SJSA1 (cell line): ENCODE data around the gene FOXE1. TPM values are rescaled to one million over a fixed set of nuclear protein-coding genes. Genes with fewer than 3 reads are reported as not detected.

ENCODE experiments used
- DNase-seq, 2 experiments: peaks; one replicate each; pipeline ENCODE4 v3.0.0-alpha.2; 2015 to 2020; ENCODE audit warnings: low spot score in 2 of 2, low read depth in 1 of 2
- H3K27ac ChIP-seq: fragments of 250-450 bp; sonication (Bioruptor Pico); 2 replicates; pipeline ENCODE4 v1.5.1; 2020; ENCODE audit warnings: mild to moderate bottlenecking, moderate library complexity
- H3K27me3 ChIP-seq: fragments of 250-450 bp; sonication (Bioruptor Pico); replicated peaks from 2 replicates; pipeline ENCODE4 v1.5.1; 2020; ENCODE audit warnings: mild to moderate bottlenecking, moderate library complexity
- H3K36me3 ChIP-seq: fragments of 250-450 bp; sonication (Bioruptor Pico); 2 replicates; pipeline ENCODE4 v1.5.1; 2020; ENCODE audit warnings: mild to moderate bottlenecking
- H3K4me1 ChIP-seq: fragments of 250-450 bp; sonication (Bioruptor Pico); replicated peaks from 2 replicates; pipeline ENCODE4 v1.6.1; 2021; ENCODE audit warnings: mild to moderate bottlenecking
- H3K4me3 ChIP-seq: fragments of 250-450 bp; sonication (Bioruptor Pico); 2 replicates; pipeline ENCODE4 v1.5.1; 2020; ENCODE audit warnings: mild to moderate bottlenecking
- H3K9me3 ChIP-seq: fragments of 250-450 bp; sonication (Bioruptor Pico); replicated peaks from 2 replicates; pipeline ENCODE4 v1.5.1; 2020; ENCODE audit warnings: mild to moderate bottlenecking
- total RNA-seq: library from RNA; depleted of rRNA; stranded (reverse); fragments of >200 nt; shearing (Covaris generic); gene quantifications from 2 replicates; pipeline ENCODE4 v1.2.3, GENCODE V29; 2014

The FOXE1 gene
- total RNA-seq, 1 experiment from 2014 or later, result 4.7 TPM

DNA sequence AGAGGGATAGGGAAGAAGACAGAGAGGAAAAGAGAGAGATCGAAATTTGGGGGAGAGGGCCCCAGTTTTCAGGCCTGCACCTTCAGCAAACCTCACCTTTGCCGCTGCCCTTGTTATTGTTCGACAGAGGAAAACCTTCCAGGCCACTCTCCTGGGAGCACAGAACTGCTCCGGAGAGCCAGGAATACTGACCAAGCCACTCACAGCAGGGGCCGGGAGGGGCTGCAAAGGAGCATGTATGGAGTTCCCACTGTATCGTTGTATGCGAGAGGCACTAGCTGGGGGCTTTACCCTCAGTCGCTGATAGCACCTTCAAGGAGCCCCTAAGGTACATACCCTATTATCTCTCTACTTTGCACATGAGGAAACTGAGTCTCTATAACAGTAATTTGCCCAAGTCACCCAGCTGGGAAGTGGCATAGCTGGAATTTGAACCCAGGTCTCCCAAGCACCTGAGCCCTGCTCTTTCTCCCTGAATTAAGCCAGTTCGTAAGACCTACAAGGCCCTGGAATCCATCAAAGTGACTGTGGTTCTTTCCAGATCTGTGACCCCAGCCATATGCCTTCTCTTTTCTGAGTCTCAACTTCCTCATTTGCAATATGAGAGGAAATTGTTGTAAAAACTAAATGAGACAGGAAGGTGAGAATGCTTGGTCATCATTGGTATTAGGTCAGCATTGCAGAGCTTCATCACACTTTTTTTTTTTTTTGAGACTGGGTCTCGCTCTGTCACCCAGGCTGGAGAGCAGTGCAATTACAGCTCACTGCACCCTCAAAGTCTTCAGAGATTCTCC, 21.0 kb upstream of the FOXE1 start:
- no peak for DNase-seq
- Histone ChIP-seq H3K9me3 (no peaks in the 10 kb centered on the region), H3K27ac (no peak overlapping the region), H3K4me1 (no peaks in the 10 kb centered on the region), H3K36me3 (no peaks in the 10 kb centered on the region), H3K4me3 (no peak overlapping the region), H3K27me3 (peaks cover 2% of the 10 kb centered on the region; the same call in 1 of the 2 replicates)

DNA sequence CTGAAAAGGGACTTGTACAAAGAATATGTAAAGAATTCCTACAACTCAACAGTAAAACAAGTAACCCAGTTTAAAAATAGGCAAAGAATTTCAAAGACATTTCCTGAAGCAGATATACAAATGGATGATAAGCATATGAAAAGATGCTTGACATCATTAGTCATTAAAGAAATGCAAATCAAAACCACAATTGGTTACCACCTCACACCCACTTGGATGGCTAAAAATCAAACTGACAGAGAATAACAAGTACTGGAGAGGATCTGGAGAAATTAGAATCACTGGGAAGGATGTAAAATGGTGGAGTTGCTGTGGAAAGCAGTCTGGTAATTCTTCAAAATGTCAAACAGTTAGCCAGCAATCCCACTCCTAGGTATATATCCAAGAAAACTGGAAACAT, 12.5 kb upstream of the FOXE1 start:
- no peak for DNase-seq
- H3K4me3 ChIP-seq, result no peak overlapping the region
- H3K27ac ChIP-seq, result no peak overlapping the region
- H3K9me3 ChIP-seq, result no peaks in the 10 kb centered on the region
- peaks cover 14% of the 10 kb centered on the region for H3K4me1 ChIP-seq
- H3K27me3 ChIP-seq, result no peaks in the 10 kb centered on the region
- no peaks in the 10 kb centered on the region for H3K36me3 ChIP-seq

DNA sequence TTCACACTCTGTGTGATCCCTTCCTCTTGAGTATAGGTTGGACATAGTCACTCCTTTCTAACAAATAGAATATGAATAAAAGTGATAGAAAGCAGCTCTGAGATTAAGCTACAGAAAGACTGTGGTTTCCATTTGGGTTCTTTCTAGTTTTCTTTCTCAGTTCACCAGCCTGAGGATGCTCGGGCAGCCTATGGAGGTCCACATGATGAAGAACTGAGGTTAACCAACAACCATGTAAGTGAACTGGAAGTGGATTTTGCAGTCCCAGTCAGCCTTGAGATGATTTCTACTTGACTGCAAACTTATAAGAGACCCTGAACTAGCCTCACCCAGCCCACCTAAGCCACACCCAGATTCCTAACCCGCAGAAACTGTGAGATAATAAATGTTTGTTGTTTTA, 10.1 kb upstream of the FOXE1 start:
- H3K36me3 ChIP-seq, result no peaks in the 10 kb centered on the region
- no peak for DNase-seq
- no peak overlapping the region for H3K4me3 ChIP-seq
- H3K27ac ChIP-seq, result no peak overlapping the region
- no peaks in the 10 kb centered on the region for H3K27me3 ChIP-seq
- peaks cover 18% of the 10 kb centered on the region for H3K4me1 ChIP-seq
- H3K9me3 ChIP-seq, result no peaks in the 10 kb centered on the region

DNA sequence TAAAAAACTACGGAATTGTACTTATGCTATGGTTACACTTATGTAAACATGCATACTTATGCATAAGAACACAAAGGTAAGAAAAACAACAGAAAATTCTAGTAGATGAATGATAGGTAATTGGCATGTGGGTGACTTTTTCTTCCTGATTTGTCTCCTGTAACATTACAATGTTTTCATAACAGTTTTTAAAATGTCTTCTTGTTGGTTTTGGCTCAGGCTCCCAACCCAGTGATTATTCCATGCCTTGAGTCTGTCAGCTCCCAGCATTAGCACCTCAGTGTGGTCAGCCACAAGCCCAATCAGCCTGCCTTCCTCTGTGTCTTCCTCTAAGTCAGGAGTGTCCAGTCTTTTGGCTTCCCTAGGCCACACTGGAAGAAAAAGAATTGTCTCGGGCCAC, 7.9 kb upstream of the FOXE1 start:
- DNase-seq, result peak in 1 of 2 experiments; percentile 61
- no peak overlapping the region for H3K4me3 ChIP-seq
- H3K36me3 ChIP-seq, result no peaks in the 10 kb centered on the region
- H3K27me3 ChIP-seq, result no peaks in the 10 kb centered on the region
- peaks cover 16% of the 10 kb centered on the region for H3K4me1 ChIP-seq
- H3K27ac ChIP-seq, result no peak overlapping the region
- no peaks in the 10 kb centered on the region for H3K9me3 ChIP-seq

DNA sequence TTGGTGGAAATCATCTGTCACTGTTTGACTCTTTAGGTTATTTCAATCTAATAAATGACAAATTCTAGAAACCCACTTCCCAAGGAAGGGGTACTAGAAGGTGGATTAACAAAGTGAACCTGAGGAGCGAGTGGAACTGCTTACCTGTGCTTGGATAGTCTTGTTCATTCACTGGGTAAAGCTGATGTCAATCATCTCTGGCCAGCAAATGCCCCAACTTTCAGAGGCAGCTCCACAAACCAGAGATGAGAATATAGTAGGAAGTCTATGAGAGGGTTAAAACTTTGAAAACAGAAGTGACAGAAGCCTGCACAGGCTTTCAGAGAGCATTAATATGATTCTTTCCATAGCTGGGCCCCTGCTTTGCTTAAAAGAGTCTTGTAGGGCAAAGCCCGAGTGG, 7.3 kb upstream of the FOXE1 start:
- no peak for DNase-seq
- H3K36me3 ChIP-seq, result no peaks in the 10 kb centered on the region
- H3K4me3 ChIP-seq, result no peak overlapping the region
- H3K27me3 ChIP-seq, result no peaks in the 10 kb centered on the region
- H3K27ac ChIP-seq, result no peak overlapping the region
- peaks cover 10% of the 10 kb centered on the region for H3K4me1 ChIP-seq
- H3K9me3 ChIP-seq, result no peaks in the 10 kb centered on the region

DNA sequence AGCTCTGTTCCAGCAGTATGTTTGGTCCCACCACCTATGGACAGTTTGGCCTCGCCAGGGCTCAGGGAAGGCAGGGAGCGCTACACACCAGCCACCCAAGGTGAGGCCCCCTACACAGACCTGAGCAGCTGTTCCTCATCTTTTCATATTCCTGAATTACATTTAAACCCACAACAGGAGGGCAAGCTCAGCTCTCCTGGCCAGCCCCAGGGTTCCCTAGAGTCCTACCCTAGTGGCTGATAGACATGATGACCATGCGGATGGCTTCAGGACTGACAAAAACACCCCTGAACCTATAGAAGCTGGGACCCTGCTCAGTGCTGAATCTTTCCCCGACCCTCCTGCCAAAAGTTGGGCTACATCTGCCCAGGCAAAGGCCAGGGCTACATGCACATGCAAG, 6.7 kb upstream of the FOXE1 start:
- no peak for DNase-seq
- Histone ChIP-seq H3K4me3 (no peak overlapping the region), H3K9me3 (no peaks in the 10 kb centered on the region), H3K4me1 (peaks cover 10% of the 10 kb centered on the region), H3K36me3 (no peaks in the 10 kb centered on the region), H3K27ac (no peak overlapping the region), H3K27me3 (no peaks in the 10 kb centered on the region)

DNA sequence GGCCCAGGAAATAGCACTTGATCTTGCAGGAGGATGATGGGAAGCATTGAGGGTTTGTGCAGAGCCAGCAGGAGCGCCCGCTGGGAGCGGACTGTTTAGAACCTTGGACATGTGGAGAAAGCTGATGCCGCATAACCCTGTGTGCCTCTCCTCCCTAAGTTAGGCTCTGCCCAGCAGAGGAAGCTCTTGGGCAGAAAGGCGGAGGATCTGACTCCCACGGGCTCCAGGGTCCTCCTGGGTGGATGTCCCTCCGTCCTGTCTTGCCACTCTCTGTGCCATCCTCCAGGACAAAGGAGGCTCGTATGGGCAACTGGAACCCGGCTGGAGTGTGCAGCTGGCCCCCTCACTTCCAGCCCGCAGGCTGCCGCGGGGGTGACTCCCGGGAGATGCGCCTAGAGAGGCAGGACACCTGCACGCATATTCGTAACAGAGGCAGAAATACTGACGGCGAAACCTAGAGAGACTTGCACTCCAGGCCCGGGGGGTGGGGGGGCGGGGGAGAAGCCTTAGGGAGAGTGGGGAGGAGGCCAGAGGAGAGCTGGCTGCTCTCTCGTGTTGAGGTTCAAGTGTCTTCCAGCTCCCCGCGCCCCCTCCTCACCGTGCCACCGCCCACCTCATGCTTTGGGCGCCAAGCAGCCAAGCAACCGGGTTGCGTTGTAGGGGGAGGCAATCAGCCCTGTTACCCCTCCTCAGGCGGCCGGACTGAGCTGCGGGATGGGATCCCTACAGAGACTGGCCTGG, 5.4 kb upstream of the FOXE1 start:
- H3K27ac ChIP-seq, result no peak overlapping the region
- no peaks in the 10 kb centered on the region for H3K36me3 ChIP-seq
- no peaks in the 10 kb centered on the region for H3K27me3 ChIP-seq
- H3K4me1 ChIP-seq, result peaks cover 10% of the 10 kb centered on the region
- H3K4me3 ChIP-seq, result no peak overlapping the region
- no peaks in the 10 kb centered on the region for H3K9me3 ChIP-seq
- no peak for DNase-seq

DNA sequence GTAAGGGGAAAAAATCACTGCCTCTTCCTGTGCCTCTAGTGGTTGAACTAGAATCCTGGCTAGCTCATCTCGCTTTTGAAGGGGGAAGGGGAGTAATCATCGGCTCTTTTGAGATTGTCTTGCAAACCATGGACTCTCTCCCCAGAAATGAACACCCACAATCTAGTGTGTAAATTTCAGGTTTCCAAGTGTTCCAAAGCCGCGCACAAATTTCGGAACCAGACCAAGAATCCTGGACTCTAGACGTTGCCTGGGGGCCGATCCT, 4.9 kb upstream of the FOXE1 start:
- no peak for DNase-seq
- no peaks in the 10 kb centered on the region for H3K27me3 ChIP-seq

DNA sequence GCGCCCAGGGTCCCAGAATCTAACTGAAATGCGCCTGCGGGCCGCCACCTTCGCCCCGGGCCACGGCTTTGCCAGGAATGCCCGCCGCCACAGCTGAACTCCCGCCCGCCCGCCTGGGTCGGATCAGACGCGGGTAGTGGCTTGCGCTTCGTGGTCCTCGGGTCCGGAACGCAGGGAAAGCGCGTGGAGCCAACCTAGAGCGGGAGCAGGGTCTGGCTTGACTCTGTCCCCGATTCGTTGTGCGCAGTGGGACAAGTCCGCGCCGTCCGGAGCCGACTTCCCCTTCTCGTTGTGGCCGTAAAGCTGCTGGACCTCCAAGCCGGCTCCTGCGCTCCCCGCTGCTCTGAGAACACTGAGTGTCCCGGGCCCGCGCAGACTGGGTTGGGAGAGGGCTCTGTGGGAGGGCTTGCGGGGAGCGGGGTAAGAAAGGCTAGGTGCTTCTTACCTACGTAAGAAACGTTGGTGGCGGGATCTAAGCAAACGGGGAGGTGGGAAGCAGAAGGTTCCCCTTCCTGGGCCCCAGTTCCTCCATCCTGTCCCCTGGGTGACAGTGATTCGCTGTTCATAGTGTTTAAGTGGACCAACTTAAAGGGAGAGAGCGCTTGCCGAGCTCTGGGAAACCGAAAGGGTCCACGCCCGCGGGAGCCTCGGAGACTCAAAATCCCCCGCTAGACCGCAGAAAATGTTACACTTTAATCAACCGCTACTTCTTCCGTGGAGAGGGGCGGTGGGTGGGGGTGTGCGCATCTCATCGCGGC, 4.4 kb upstream of the FOXE1 start:
- H3K27me3 ChIP-seq, result no peaks in the 10 kb centered on the region
- no peak for DNase-seq
- no peak overlapping the region for H3K27ac ChIP-seq
- peaks cover 6% of the 10 kb centered on the region; the same call in 1 of the 2 replicates for H3K9me3 ChIP-seq
- H3K4me3 ChIP-seq, result no peak overlapping the region
- no peaks in the 10 kb centered on the region for H3K36me3 ChIP-seq
- peaks cover 16% of the 10 kb centered on the region for H3K4me1 ChIP-seq

More for the DNA sequence above, 4.9 kb upstream of the FOXE1 start:
- no peak overlapping the region for H3K27ac ChIP-seq
- H3K4me3 ChIP-seq, result no peak overlapping the region
- peaks cover under 1% of the 10 kb centered on the region; the same call in 1 of the 2 replicates for H3K9me3 ChIP-seq
- H3K4me1 ChIP-seq, result peaks cover 11% of the 10 kb centered on the region
- no peaks in the 10 kb centered on the region for H3K36me3 ChIP-seq

DNA sequence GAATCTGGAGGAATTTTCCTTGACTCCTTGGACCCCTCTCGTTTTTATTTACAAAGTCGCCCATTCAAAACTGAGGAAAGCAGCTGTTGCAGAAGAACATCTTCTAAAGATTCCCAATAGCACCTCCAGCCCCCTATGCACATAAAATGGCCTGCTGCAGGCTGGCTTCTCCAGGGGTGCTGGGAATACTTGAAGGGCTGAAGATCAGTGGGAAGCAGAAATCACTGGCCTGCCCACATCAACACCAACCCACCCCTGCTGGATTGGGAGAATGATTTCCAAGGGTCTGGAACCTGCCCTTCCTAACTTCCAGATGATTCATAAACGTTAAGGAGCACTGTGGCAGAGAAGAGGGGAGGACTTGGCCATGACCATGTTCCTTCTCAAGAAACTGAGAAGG, 3.0 kb upstream of the FOXE1 start:
- no peak for DNase-seq
- no peaks in the 10 kb centered on the region for H3K27me3 ChIP-seq
- H3K4me3 ChIP-seq, result no peak overlapping the region
- H3K36me3 ChIP-seq, result 0 out of 2 replicates have a peak, but pooled peaks cover 3% of the 10 kb centered on the region
- H3K4me1 ChIP-seq, result peaks cover 25% of the 10 kb centered on the region
- no peak overlapping the region for H3K27ac ChIP-seq
- H3K9me3 ChIP-seq, result peaks cover 6% of the 10 kb centered on the region; the same call in 1 of the 2 replicates

DNA sequence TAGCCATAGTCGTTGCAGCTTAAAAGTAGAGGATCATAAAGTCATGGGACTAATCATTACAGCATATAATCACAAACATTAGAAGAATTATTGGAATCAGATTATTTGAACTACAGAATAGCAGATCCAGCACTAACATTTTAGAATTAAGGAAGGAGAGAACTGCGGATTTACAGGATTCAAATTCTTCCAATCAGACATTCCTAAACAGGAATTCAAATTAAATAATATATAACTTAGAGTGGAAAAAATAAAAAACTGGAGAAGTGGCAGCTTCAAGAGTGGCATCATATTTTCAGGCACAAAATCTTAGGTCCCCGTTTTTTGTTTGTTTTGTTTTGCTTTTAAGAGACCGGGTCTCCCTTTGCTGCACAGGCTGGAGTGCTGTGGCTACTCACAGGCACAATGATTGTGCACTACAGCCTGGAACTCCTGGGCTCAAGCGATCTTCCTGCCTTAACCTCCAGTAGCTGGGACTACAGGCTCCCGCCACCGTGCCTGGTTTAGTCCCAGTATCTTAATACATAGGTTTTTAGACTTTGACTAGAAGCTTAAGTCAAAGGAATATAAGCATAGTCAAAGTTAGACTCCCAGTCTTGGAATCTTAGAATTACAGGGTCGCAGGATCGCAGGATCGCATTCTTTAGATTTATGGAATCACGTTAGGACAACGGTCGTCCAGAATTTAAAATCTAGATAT, 2.1 kb upstream of the FOXE1 start:
- H3K36me3 ChIP-seq, result 0 out of 2 replicates have a peak, but pooled peaks cover 3% of the 10 kb centered on the region
- peaks cover 6% of the 10 kb centered on the region; the same call in 1 of the 2 replicates for H3K9me3 ChIP-seq
- no peak overlapping the region for H3K4me3 ChIP-seq
- no peak for DNase-seq
- no peaks in the 10 kb centered on the region for H3K27me3 ChIP-seq
- H3K4me1 ChIP-seq, result peaks cover 19% of the 10 kb centered on the region
- H3K27ac ChIP-seq, result no peak overlapping the region

DNA sequence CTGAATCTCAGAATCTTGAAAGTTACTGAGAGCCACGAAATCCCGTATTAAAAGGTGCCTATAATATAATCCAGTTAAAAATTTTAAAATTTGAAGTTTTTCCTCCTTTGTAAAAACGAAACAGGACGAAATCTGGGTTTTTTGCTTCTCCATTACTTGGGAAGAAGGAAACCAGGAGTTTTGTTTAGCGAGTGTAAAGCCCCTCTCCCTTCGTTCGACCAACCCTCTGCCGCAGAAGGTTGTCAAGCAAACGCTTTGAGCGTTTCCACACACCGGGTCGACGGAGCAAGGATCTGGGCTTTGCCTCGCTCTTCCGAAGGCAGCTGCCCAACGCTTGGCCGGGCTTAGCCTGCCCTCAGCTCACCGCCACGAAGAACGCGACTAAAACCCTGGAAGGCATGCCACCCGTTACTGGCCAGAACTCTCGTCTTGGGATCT, 1.6 kb upstream of the FOXE1 start:
- H3K4me1 ChIP-seq, result peaks cover 19% of the 10 kb centered on the region
- no peak overlapping the region for H3K27ac ChIP-seq
- H3K36me3 ChIP-seq, result 0 out of 2 replicates have a peak, but pooled peaks cover 3% of the 10 kb centered on the region
- no peaks in the 10 kb centered on the region for H3K27me3 ChIP-seq
- H3K9me3 ChIP-seq, result peaks cover 6% of the 10 kb centered on the region; the same call in 1 of the 2 replicates
- no peak overlapping the region for H3K4me3 ChIP-seq
- DNase-seq, result no peak

DNA sequence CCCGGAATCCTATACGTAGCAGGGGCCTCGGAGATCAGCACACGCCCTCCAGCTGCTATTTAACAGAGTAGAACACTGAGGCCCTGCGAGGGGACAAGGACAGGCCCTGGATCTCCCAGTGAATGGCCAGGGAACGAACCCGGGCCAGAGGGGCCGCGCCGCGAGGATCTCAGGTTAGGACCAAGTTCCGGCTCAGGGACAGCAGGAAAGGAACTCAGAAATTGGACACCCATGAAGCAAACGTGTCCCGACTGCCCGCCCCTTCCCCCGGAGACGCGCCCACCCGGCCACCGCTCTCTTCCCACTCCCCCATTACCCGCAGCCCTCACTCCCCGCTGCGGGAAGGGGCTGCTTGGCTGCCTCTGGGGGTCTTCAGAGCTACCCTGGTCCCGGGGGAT, 1.0 kb upstream of the FOXE1 start:
- H3K4me1 ChIP-seq, result peaks cover 19% of the 10 kb centered on the region
- no peak overlapping the region for H3K27ac ChIP-seq
- no peak for DNase-seq
- 0 out of 2 replicates have a peak, but pooled peaks cover 3% of the 10 kb centered on the region for H3K36me3 ChIP-seq
- peaks cover 6% of the 10 kb centered on the region; the same call in 1 of the 2 replicates for H3K9me3 ChIP-seq
- no peaks in the 10 kb centered on the region for H3K27me3 ChIP-seq
- no peak overlapping the region for H3K4me3 ChIP-seq
